Ishikawa (cell line): Measurements from ENCODE around the gene CDCA5.

ENCODE experiments used
- CREB1 ChIP-seq: IDR thresholded peaks from 2 replicates; pipeline ENCODE4 v1.6.1; 2012; ENCODE audit warnings: low read depth
- EP300 ChIP-seq: IDR thresholded peaks from 2 replicates; pipeline ENCODE4 v1.6.1; 2012; ENCODE audit warnings: borderline replicate concordance
- MAX ChIP-seq: IDR thresholded peaks from 2 replicates; pipeline ENCODE4 v1.6.1; 2012
- RAD21 ChIP-seq: IDR thresholded peaks from 2 replicates; pipeline ENCODE4 v1.6.1; 2012; ENCODE audit warnings: low read depth
- REST ChIP-seq: IDR thresholded peaks from 2 replicates; pipeline ENCODE4 v1.6.1; 2012; ENCODE audit warnings: low read depth, mild to moderate bottlenecking

- TF ChIP-seq REST (no peak), CREB1 (no peak), RAD21 (no peak), MAX (no peak), EP300 (no peak)
Observed at GRCh38 chr11:65119670-65119995, 35.8 kb upstream of the CDCA5 start.
